Activated B cell treated with CpG ODN at 0.5 μM for 24 hours (primary cell): ENCODE measurements around the gene PRMT2. TPM values are rescaled to one million over a fixed set of nuclear protein-coding genes. Genes with fewer than 3 reads are reported as not detected.
"Not testable (repeated sequence)": the region's sequence is repeated elsewhere in the genome, so short reads cannot be mapped to it uniquely, and the experiment has no call there.

ENCODE experiments used
- ATAC-seq: fragments of 200-7000 bp; cut with Tn5 transposase; one replicate; pipeline ENCODE4 v1.10.0; 2021; ENCODE audit warnings: low read depth, mild to moderate bottlenecking, moderate library complexity
- CTCF ChIA-PET: fragments of 350-600 bp; sonication (Branson Sonifier 250); formaldehyde crosslinking; loops from one replicate; lab custom pipeline; 2021; ENCODE audit warnings: antibody characterized with exemption; lab: Charles Lee
- POLR2A ChIA-PET: fragments of 350-600 bp; sonication (Branson Sonifier 250); formaldehyde crosslinking; loops from one replicate; lab custom pipeline; 2021; ENCODE audit warnings: antibody characterized with exemption; lab: Charles Lee
- DNase-seq: peaks from one replicate; pipeline ENCODE4 v3.0.0; 2022
- H3K27ac Mint-ChIP-seq: one replicate; pipeline ENCODE4 v1.8.0; 2020; ENCODE audit warnings: mixed read lengths
- H3K27me3 Mint-ChIP-seq: one replicate; pipeline ENCODE4 v1.8.0; 2021; ENCODE audit warnings: mixed read lengths
- H3K36me3 Mint-ChIP-seq: one replicate; pipeline ENCODE4 v1.8.0; 2021; ENCODE audit warnings: low read depth, mixed read lengths
- H3K4me1 Mint-ChIP-seq: one replicate; pipeline ENCODE4 v1.8.0; 2021; ENCODE audit warnings: mixed read lengths
- H3K4me3 Mint-ChIP-seq: one replicate; pipeline ENCODE4 v1.8.0; 2020; ENCODE audit warnings: mild to moderate bottlenecking, mixed read lengths
- H3K9me3 Mint-ChIP-seq: one replicate; pipeline ENCODE4 v1.8.0; 2020; ENCODE audit warnings: mixed read lengths
- CTCF ChIP-seq: fragments of 200-600 bp; IDR thresholded peaks from one replicate; pipeline ENCODE4 v1.8.0; 2022; ENCODE audit warnings: antibody characterized with exemption, mild to moderate bottlenecking
- intact Hi-C: fragments of 100-400 bp; cut with micrococcal nuclease; formaldehyde crosslinking; loops from one replicate; pipeline ENCODE4 v1.15.1; 2024
- total RNA-seq: library from RNA; stranded (reverse); gene quantifications from 2 replicates; pipeline ENCODE4 v1.2.3, GENCODE V29; 2022

PRMT2 gene
- total RNA-seq, 1 donor from 2014 or later: 48.5 TPM

- Mint-ChIP-seq H3K9me3 (no peaks in the 10 kb centered on the region), H3K36me3 (no peaks in the 10 kb centered on the region), H3K27me3 (peaks cover 23% of the 10 kb centered on the region), H3K27ac (no peak overlapping the region), H3K4me1 (no peaks in the 10 kb centered on the region), H3K4me3 (no peak overlapping the region)
- ChIA-PET POLR2A (no interaction called here), CTCF (no interaction called here)
- intact Hi-C loops: no loop called here
- DNase-seq: no peak
- no peak for TF ChIP-seq CTCF
- no peak for ATAC-seq
These were observed 39.0 kb downstream of the PRMT2 start for GRCh38 chr21:46674430-46675007.

- Mint-ChIP-seq H3K4me3 (no peak overlapping the region), H3K27ac (no peak overlapping the region), H3K4me1 (no peaks in the 10 kb centered on the region), H3K27me3 (peaks cover 19% of the 10 kb centered on the region), H3K9me3 (no peaks in the 10 kb centered on the region), H3K36me3 (no peaks in the 10 kb centered on the region)
- ChIA-PET POLR2A (no interaction called here), CTCF (no interaction called here)
- ATAC-seq (no peak), DNase-seq (no peak)
- TF ChIP-seq CTCF: no peak
- intact Hi-C loops: no loop called here
These were observed 40.3 kb downstream of the PRMT2 start for GRCh38 chr21:46675595-46676280.

- H3K27ac Mint-ChIP-seq, CTCF ChIA-PET, POLR2A ChIA-PET, H3K36me3 Mint-ChIP-seq, intact Hi-C loops, DNase-seq, ATAC-seq, H3K4me1 Mint-ChIP-seq, H3K4me3 Mint-ChIP-seq, H3K9me3 Mint-ChIP-seq: not testable (repeated sequence)
- H3K27me3 Mint-ChIP-seq: peaks cover 13% of the 10 kb centered on the region
These were observed 41.1 kb downstream of the PRMT2 start for GRCh38 chr21:46676542-46676941.

- H3K4me3 Mint-ChIP-seq, H3K4me1 Mint-ChIP-seq, CTCF ChIA-PET, H3K36me3 Mint-ChIP-seq, H3K27ac Mint-ChIP-seq, ATAC-seq, intact Hi-C loops, H3K9me3 Mint-ChIP-seq, POLR2A ChIA-PET, DNase-seq: not testable (repeated sequence)
- peaks cover 11% of the 10 kb centered on the region for H3K27me3 Mint-ChIP-seq
These were observed 46.1 kb downstream of the PRMT2 start for GRCh38 chr21:46681593-46681992.

- DNase-seq, H3K4me1 Mint-ChIP-seq, H3K27me3 Mint-ChIP-seq, H3K4me3 Mint-ChIP-seq, H3K27ac Mint-ChIP-seq, H3K9me3 Mint-ChIP-seq, ATAC-seq, POLR2A ChIA-PET, intact Hi-C loops, CTCF ChIA-PET, H3K36me3 Mint-ChIP-seq: not testable (repeated sequence)
These were observed 63.2 kb downstream of the PRMT2 start for GRCh38 chr21:46698652-46699051.

GRCh38 chr21:46699104-46699503, 63.6 kb downstream of the PRMT2 start:
- intact Hi-C loops, H3K27ac Mint-ChIP-seq, DNase-seq, H3K4me1 Mint-ChIP-seq, H3K27me3 Mint-ChIP-seq, H3K9me3 Mint-ChIP-seq, POLR2A ChIA-PET, H3K36me3 Mint-ChIP-seq, H3K4me3 Mint-ChIP-seq, CTCF ChIA-PET, ATAC-seq: not testable (repeated sequence)

Other genes with a start within 250 kb of the PRMT2 start
- gene DIP2A, start 176.8 kb upstream of the PRMT2 start, total RNA-seq: 28.2 and 32.1 TPM in 2 replicates
- gene S100B, start 30.6 kb upstream of the PRMT2 start, total RNA-seq: not detected in 2 replicates